ENCODE results near the gene RCOR2.

RCOR2 gene

GRCh38 chr11:63911440-63911839 lies 5.5 kb downstream of the RCOR2 start:
- no peak overlapping the region for H3K4me3 ChIP-seq (ENCODE audit: low read length)
- no peak for TF ChIP-seq CTCF (conservative IDR thresholded peaks at IDR 0.05; ENCODE audit: low read depth, low read length)
- DNase-seq (ENCODE audit: low read depth) = no peak

GRCh38 chr11:63910675-63911074 lies 6.3 kb downstream of the RCOR2 start:
- H3K4me3 ChIP-seq (ENCODE audit: low read length) = no peak overlapping the region
- no peak for DNase-seq (ENCODE audit: low read depth)
- no peak for TF ChIP-seq CTCF (conservative IDR thresholded peaks at IDR 0.05; ENCODE audit: low read depth, low read length)

- no peak for TF ChIP-seq CTCF (conservative IDR thresholded peaks at IDR 0.05; ENCODE audit: low read depth, low read length)
- no peak for DNase-seq (ENCODE audit: low read depth)
- no peak overlapping the region for H3K4me3 ChIP-seq (ENCODE audit: low read length)
Measured at GRCh38 chr11:63909591-63910506, 7.1 kb downstream of the RCOR2 start.

GRCh38 chr11:63908631-63909401 lies 8.1 kb downstream of the RCOR2 start:
- H3K4me3 ChIP-seq (ENCODE audit: low read length) = no peak overlapping the region

GRCh38 chr11:63907808-63908530 lies 9.0 kb downstream of the RCOR2 start:
- no peak for DNase-seq (ENCODE audit: low read depth)
- TF ChIP-seq CTCF (conservative IDR thresholded peaks at IDR 0.05; ENCODE audit: low read depth, low read length) = no peak
- H3K4me3 ChIP-seq (ENCODE audit: low read length) = no peak overlapping the region

More at GRCh38 chr11:63908631-63909401, 8.1 kb downstream of the RCOR2 start:
- DNase-seq (ENCODE audit: low read depth) = no peak
- TF ChIP-seq CTCF (conservative IDR thresholded peaks at IDR 0.05; ENCODE audit: low read depth, low read length) = no peak

- DNase-seq (ENCODE audit: low read depth) = no peak
- no peak overlapping the region for H3K4me3 ChIP-seq (ENCODE audit: low read length)
- TF ChIP-seq CTCF (conservative IDR thresholded peaks at IDR 0.05; ENCODE audit: low read depth, low read length) = no peak
Measured at GRCh38 chr11:63907063-63907462, 9.9 kb downstream of the RCOR2 start.

Data from retinal pigment epithelial cell (primary cell).